ENCODE measurements around the gene COX6B1.
A peak's percentile ranks its signal among the peaks of the same experiment; 100 is the strongest.

COX6B1 gene

GRCh38 chr19:35663981-35664380, 15.9 kb downstream of the COX6B1 start:
- no peaks in the 10 kb centered on the region for H3K4me1 ChIP-seq (ENCODE audit: control insufficient read depth in 1 of 2, insufficient read depth in 2 of 2, low read length in 2 of 2)
- H3K4me3 ChIP-seq (ENCODE audit: low read depth in 1 of 2, low read length in 2 of 2), result no peak overlapping the region
- no peak overlapping the region for H3K9ac ChIP-seq (ENCODE audit: low read depth in 1 of 2, low read length in 2 of 2)
- H3K9me3 ChIP-seq (ENCODE audit: control insufficient read depth in 1 of 2, low read length in 2 of 2), result no peaks in the 10 kb centered on the region
- H3K27me3 ChIP-seq (ENCODE audit: control insufficient read depth in 1 of 2, insufficient read depth in 2 of 2, low read length in 2 of 2), result peaks cover 0 to 6% of the 10 kb centered on the region in 2 donors
- no peaks in the 10 kb centered on the region for H3K36me3 ChIP-seq (ENCODE audit: control insufficient read depth in 1 of 2, insufficient read depth in 2 of 2, low read length in 2 of 2)
- no peak overlapping the region for H3K27ac ChIP-seq (ENCODE audit: low read depth, low read length)

GRCh38 chr19:35665157-35665556, 17.0 kb downstream of the COX6B1 start:
- no peak overlapping the region for H3K9ac ChIP-seq (ENCODE audit: low read depth in 1 of 2, low read length in 2 of 2)
- H3K27me3 ChIP-seq (ENCODE audit: control insufficient read depth in 1 of 2, insufficient read depth in 2 of 2, low read length in 2 of 2), result peaks cover 0 to 6% of the 10 kb centered on the region in 2 donors
- H3K4me3 ChIP-seq (ENCODE audit: low read depth in 1 of 2, low read length in 2 of 2), result no peak overlapping the region
- H3K27ac ChIP-seq (ENCODE audit: low read depth, low read length), result no peak overlapping the region
- peaks cover 7 to 8% of the 10 kb centered on the region in 2 donors for H3K4me1 ChIP-seq (ENCODE audit: control insufficient read depth in 1 of 2, insufficient read depth in 2 of 2, low read length in 2 of 2)
- H3K36me3 ChIP-seq (ENCODE audit: control insufficient read depth in 1 of 2, insufficient read depth in 2 of 2, low read length in 2 of 2), result no peaks in the 10 kb centered on the region
- H3K9me3 ChIP-seq (ENCODE audit: control insufficient read depth in 1 of 2, low read length in 2 of 2), result no peaks in the 10 kb centered on the region

- H3K36me3 ChIP-seq (ENCODE audit: control insufficient read depth in 1 of 2, insufficient read depth in 2 of 2, low read length in 2 of 2), result no peaks in the 10 kb centered on the region
- peaks cover 0 to 6% of the 10 kb centered on the region in 2 donors for H3K27me3 ChIP-seq (ENCODE audit: control insufficient read depth in 1 of 2, insufficient read depth in 2 of 2, low read length in 2 of 2)
- H3K9ac ChIP-seq (ENCODE audit: low read depth in 1 of 2, low read length in 2 of 2), result no peak overlapping the region
- H3K9me3 ChIP-seq (ENCODE audit: control insufficient read depth in 1 of 2, low read length in 2 of 2), result no peaks in the 10 kb centered on the region
- H3K27ac ChIP-seq (ENCODE audit: low read depth, low read length), result no peak overlapping the region
- peaks cover 7 to 8% of the 10 kb centered on the region in 2 donors for H3K4me1 ChIP-seq (ENCODE audit: control insufficient read depth in 1 of 2, insufficient read depth in 2 of 2, low read length in 2 of 2)
- H3K4me3 ChIP-seq (ENCODE audit: low read depth in 1 of 2, low read length in 2 of 2), result no peak overlapping the region
Observed at GRCh38 chr19:35665604-35666003, 17.5 kb downstream of the COX6B1 start.

- Histone ChIP-seq H3K9me3 (ENCODE audit: control insufficient read depth in 1 of 2, low read length in 2 of 2) (no peaks in the 10 kb centered on the region), H3K4me1 (ENCODE audit: control insufficient read depth in 1 of 2, insufficient read depth in 2 of 2, low read length in 2 of 2) (peaks cover 7 to 8% of the 10 kb centered on the region in 2 donors), H3K36me3 (ENCODE audit: control insufficient read depth in 1 of 2, insufficient read depth in 2 of 2, low read length in 2 of 2) (no peaks in the 10 kb centered on the region), H3K27ac (ENCODE audit: low read depth, low read length) (no peak within 1 kb of the TSS), H3K4me3 (ENCODE audit: low read depth in 1 of 2, low read length in 2 of 2) (no peak within 1 kb of the TSS), H3K9ac (ENCODE audit: low read depth in 1 of 2, low read length in 2 of 2) (no peak within 1 kb of the TSS), H3K27me3 (ENCODE audit: control insufficient read depth in 1 of 2, insufficient read depth in 2 of 2, low read length in 2 of 2) (peaks cover 0 to 6% of the 10 kb centered on the region in 2 donors)
Observed at GRCh38 chr19:35666251-35666913, 18.3 kb downstream of the COX6B1 start, which contains the start of gene UPK1A. Gene UPK1A (plus strand): TSS chr19:35666517. CDS start chr19:35666813, 296 bp downstream.

GRCh38 chr19:35669566-35669965, 21.4 kb downstream of the COX6B1 start:
- Histone ChIP-seq H3K4me3 (ENCODE audit: low read depth in 1 of 2, low read length in 2 of 2) (peak overlapping the region; percentile 3 to 36), H3K9me3 (ENCODE audit: control insufficient read depth in 1 of 2, low read length in 2 of 2) (no peaks in the 10 kb centered on the region), H3K27me3 (ENCODE audit: control insufficient read depth in 1 of 2, insufficient read depth in 2 of 2, low read length in 2 of 2) (peaks cover 15% of the 10 kb centered on the region in 2 donors), H3K27ac (ENCODE audit: low read depth, low read length) (no peak overlapping the region), H3K36me3 (ENCODE audit: control insufficient read depth in 1 of 2, insufficient read depth in 2 of 2, low read length in 2 of 2) (no peaks in the 10 kb centered on the region), H3K9ac (ENCODE audit: low read depth in 1 of 2, low read length in 2 of 2) (peak overlapping the region in 1 of 2 donors; percentile 43), H3K4me1 (ENCODE audit: control insufficient read depth in 1 of 2, insufficient read depth in 2 of 2, low read length in 2 of 2) (peaks cover 8 to 14% of the 10 kb centered on the region in 2 donors)

GRCh38 chr19:35669974-35670373, 21.9 kb downstream of the COX6B1 start:
- no peak overlapping the region for H3K27ac ChIP-seq (ENCODE audit: low read depth, low read length)
- H3K9me3 ChIP-seq (ENCODE audit: control insufficient read depth in 1 of 2, low read length in 2 of 2), result no peaks in the 10 kb centered on the region
- peak overlapping the region in 1 of 2 donors; percentile 43 for H3K9ac ChIP-seq (ENCODE audit: low read depth in 1 of 2, low read length in 2 of 2)
- peak overlapping the region; percentile 3 to 36 for H3K4me3 ChIP-seq (ENCODE audit: low read depth in 1 of 2, low read length in 2 of 2)
- no peaks in the 10 kb centered on the region for H3K36me3 ChIP-seq (ENCODE audit: control insufficient read depth in 1 of 2, insufficient read depth in 2 of 2, low read length in 2 of 2)
- peaks cover 15% of the 10 kb centered on the region in 2 donors for H3K27me3 ChIP-seq (ENCODE audit: control insufficient read depth in 1 of 2, insufficient read depth in 2 of 2, low read length in 2 of 2)
- H3K4me1 ChIP-seq (ENCODE audit: control insufficient read depth in 1 of 2, insufficient read depth in 2 of 2, low read length in 2 of 2), result peaks cover 8 to 14% of the 10 kb centered on the region in 2 donors

- Histone ChIP-seq H3K4me3 (ENCODE audit: low read depth in 1 of 2, low read length in 2 of 2) (no peak overlapping the region), H3K9me3 (ENCODE audit: control insufficient read depth in 1 of 2, low read length in 2 of 2) (no peaks in the 10 kb centered on the region), H3K4me1 (ENCODE audit: control insufficient read depth in 1 of 2, insufficient read depth in 2 of 2, low read length in 2 of 2) (peaks cover 8 to 14% of the 10 kb centered on the region in 2 donors), H3K27ac (ENCODE audit: low read depth, low read length) (no peak overlapping the region), H3K27me3 (ENCODE audit: control insufficient read depth in 1 of 2, insufficient read depth in 2 of 2, low read length in 2 of 2) (peaks cover 15% of the 10 kb centered on the region in 2 donors), H3K36me3 (ENCODE audit: control insufficient read depth in 1 of 2, insufficient read depth in 2 of 2, low read length in 2 of 2) (no peaks in the 10 kb centered on the region), H3K9ac (ENCODE audit: low read depth in 1 of 2, low read length in 2 of 2) (no peak overlapping the region)
Observed at GRCh38 chr19:35670686-35671085, 22.6 kb downstream of the COX6B1 start.

- no peak overlapping the region for H3K4me3 ChIP-seq (ENCODE audit: low read depth in 1 of 2, low read length in 2 of 2)
- no peaks in the 10 kb centered on the region for H3K9me3 ChIP-seq (ENCODE audit: control insufficient read depth in 1 of 2, low read length in 2 of 2)
- no peak overlapping the region for H3K27ac ChIP-seq (ENCODE audit: low read depth, low read length)
- peaks cover 8 to 14% of the 10 kb centered on the region in 2 donors for H3K4me1 ChIP-seq (ENCODE audit: control insufficient read depth in 1 of 2, insufficient read depth in 2 of 2, low read length in 2 of 2)
- no peak overlapping the region for H3K9ac ChIP-seq (ENCODE audit: low read depth in 1 of 2, low read length in 2 of 2)
- peaks cover 15% of the 10 kb centered on the region in 2 donors for H3K27me3 ChIP-seq (ENCODE audit: control insufficient read depth in 1 of 2, insufficient read depth in 2 of 2, low read length in 2 of 2)
- H3K36me3 ChIP-seq (ENCODE audit: control insufficient read depth in 1 of 2, insufficient read depth in 2 of 2, low read length in 2 of 2), result no peaks in the 10 kb centered on the region
Observed at GRCh38 chr19:35671818-35672217, 23.7 kb downstream of the COX6B1 start.

- peaks cover 12 to 15% of the 10 kb centered on the region in 2 donors for H3K27me3 ChIP-seq (ENCODE audit: control insufficient read depth in 1 of 2, insufficient read depth in 2 of 2, low read length in 2 of 2)
- no peaks in the 10 kb centered on the region for H3K9me3 ChIP-seq (ENCODE audit: control insufficient read depth in 1 of 2, low read length in 2 of 2)
- peak overlapping the region; percentile 50 to 57 for H3K4me3 ChIP-seq (ENCODE audit: low read depth in 1 of 2, low read length in 2 of 2)
Observed at GRCh38 chr19:35673121-35673804, 25.1 kb downstream of the COX6B1 start.

GRCh38 chr19:35675589-35676140, 27.5 kb downstream of the COX6B1 start:
- Histone ChIP-seq H3K27ac (ENCODE audit: low read depth, low read length) (no peak overlapping the region), H3K9me3 (ENCODE audit: control insufficient read depth in 1 of 2, low read length in 2 of 2) (no peaks in the 10 kb centered on the region), H3K4me3 (ENCODE audit: low read depth in 1 of 2, low read length in 2 of 2) (no peak overlapping the region), H3K9ac (ENCODE audit: low read depth in 1 of 2, low read length in 2 of 2) (no peak overlapping the region), H3K4me1 (ENCODE audit: control insufficient read depth in 1 of 2, insufficient read depth in 2 of 2, low read length in 2 of 2) (peaks cover 0 to 7% of the 10 kb centered on the region in 2 donors), H3K27me3 (ENCODE audit: control insufficient read depth in 1 of 2, insufficient read depth in 2 of 2, low read length in 2 of 2) (peaks cover 9 to 15% of the 10 kb centered on the region in 2 donors), H3K36me3 (ENCODE audit: control insufficient read depth in 1 of 2, insufficient read depth in 2 of 2, low read length in 2 of 2) (no peaks in the 10 kb centered on the region)

More at GRCh38 chr19:35673121-35673804, 25.1 kb downstream of the COX6B1 start:
- no peak overlapping the region for H3K27ac ChIP-seq (ENCODE audit: low read depth, low read length)
- no peaks in the 10 kb centered on the region for H3K36me3 ChIP-seq (ENCODE audit: control insufficient read depth in 1 of 2, insufficient read depth in 2 of 2, low read length in 2 of 2)
- peaks cover 8 to 14% of the 10 kb centered on the region in 2 donors for H3K4me1 ChIP-seq (ENCODE audit: control insufficient read depth in 1 of 2, insufficient read depth in 2 of 2, low read length in 2 of 2)
- no peak overlapping the region for H3K9ac ChIP-seq (ENCODE audit: low read depth in 1 of 2, low read length in 2 of 2)

Measured in duodenal mucosa (tissue), 2 donors.